Epidermal melanocyte (primary cell): Measurements from ENCODE around the gene LETM1.
"Not testable (repeated sequence)": the region's sequence is repeated elsewhere in the genome, so short reads cannot be mapped to it uniquely, and the experiment has no call there.

Experiments
- DNase-seq: peaks from one replicate; pipeline ENCODE4 v3.0.0; 2011; ENCODE audit warnings: low spot score; ENCODE audit not compliant: insufficient read length

LETM1 gene

GRCh38 chr4:1851575-1852410 lies 4.2 kb downstream of the LETM1 start:
- DNase-seq = no peak

- DNase-seq = no peak
These were observed 4.8 kb downstream of the LETM1 start for GRCh38 chr4:1851160-1851559.

GRCh38 chr4:1850276-1850675 lies 5.7 kb downstream of the LETM1 start:
- DNase-seq = no peak

DNA sequence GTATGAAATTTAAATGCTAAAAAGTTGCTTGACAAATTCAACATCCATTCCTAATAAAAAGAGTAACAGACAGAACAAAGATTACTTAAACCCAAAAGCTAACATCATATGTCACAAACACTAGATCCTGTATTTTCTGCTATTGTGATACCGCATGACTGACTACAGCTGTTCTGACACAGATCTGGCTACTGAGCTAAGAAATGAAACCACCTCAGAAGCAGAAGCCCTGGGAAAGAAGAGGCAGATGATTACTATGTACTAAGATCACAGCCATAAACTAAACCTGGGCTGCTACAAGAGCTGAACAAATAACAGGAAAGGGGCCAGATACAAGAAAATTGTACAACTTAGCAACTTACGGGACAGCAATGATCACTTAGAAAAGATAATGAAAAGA lies 9.4 kb downstream of the LETM1 start:
- no peak for DNase-seq

DNA sequence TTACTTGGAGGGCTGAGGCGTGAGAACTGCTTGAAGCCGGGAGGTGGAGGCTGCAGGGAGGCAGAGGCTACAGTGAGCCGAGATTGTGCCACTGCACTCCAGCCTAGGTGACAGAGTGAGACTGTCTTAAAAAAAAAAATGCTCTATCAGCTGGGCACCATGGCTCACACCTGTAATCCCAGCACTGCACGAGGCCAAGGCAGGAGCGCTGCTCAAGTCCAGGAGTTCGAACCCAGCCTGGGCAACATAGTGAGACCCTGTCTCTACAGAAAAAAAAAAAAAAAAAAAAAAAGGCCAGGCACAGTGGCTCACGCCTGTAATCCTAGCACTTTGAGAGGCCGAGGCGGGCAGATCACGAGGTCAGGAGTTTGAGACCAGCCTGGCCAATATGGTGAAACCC lies 11.3 kb downstream of the LETM1 start:
- DNase-seq = not testable (repeated sequence)

- DNase-seq = no peak
These were observed 12.1 kb downstream of the LETM1 start for GRCh38 chr4:1843852-1844251.

DNA sequence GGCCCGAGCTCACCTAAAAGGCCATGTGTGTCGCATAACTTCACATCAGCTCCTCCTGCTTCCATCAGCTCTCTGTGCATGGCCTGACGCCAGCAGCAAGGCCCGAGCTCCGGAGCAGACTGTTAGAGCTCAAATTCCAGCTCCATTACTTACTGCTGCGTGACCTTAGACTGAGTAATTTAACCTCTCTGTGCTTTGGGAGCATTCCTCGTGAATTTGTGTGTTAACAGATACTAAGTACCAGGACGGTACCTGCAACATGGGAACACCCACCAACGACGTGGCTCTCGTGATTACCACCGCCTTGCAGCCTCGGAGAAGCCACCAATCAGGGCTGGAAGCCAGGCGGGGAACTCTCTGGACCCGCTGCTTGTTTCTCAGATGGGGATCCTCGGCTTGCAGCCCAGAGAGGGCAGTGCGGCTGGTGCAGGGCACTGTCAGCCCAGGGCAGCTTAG lies 12.9 kb downstream of the LETM1 start:
- no peak for DNase-seq

DNA sequence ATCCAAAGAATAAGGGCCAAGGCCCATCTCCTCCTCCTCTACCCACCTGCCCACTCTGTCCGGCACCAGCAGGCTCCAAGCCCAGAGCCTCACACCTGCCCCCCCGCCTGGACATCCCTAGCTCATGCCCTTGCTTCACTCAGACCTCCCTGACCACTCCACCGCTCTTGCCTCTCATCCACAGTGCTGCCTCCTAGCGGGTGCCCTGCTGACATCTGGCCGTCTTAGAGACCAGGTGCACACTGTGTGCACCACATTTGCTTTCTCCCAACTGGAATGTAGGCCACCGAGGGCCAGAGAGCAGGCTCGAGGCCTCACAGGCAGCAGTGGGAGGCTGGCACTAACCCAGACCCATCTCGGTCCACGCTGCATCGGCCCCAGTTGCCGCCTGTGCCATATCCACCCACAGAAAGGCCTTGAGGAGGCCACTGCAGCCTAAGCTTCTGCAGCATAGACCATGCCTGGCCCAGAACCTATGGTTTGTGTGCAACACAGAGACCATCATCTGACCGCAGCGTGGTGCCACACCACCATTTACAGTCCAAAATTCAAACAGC lies 13.5 kb downstream of the LETM1 start:
- no peak for DNase-seq

GRCh38 chr4:1841887-1842210 lies 14.1 kb downstream of the LETM1 start:
- DNase-seq = no peak

DNA sequence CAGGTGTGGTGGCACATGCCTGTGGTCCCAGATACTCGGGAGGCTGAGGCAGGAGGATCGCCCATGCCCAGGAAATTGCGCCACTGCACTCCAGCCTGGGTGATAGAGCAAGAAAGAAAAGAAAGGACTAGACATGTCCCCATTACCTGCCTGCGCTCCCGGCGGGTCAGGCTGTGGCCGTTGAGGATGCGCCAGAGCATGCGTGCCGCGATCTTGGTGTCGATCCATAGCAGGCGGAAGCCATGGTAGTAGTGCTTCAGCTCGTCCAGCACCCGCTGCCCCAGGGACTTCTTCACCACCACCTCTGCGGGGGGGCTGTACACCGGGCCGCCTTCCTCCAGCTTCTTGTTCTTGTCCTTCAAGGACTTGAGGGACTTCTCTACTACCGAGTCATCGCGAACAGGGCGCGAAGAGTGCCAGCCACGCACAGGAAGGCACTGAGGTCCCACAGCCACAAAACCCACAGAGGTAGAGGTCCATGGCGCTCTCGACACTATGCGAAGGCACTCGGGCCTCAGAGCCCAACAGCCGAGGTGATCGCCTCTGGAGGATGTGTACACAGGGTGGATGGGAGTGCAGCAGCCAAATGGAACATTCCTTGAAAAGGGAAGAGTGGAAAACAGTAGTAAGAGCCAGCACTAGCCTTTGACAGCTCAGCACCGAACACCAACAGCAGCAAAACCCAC lies 14.6 kb downstream of the LETM1 start:
- DNase-seq = no peak

GRCh38 chr4:1839282-1839681 lies 16.7 kb downstream of the LETM1 start:
- no peak for DNase-seq

- no peak for DNase-seq
These were observed 18.9 kb downstream of the LETM1 start for GRCh38 chr4:1837069-1837468.

- DNase-seq = no peak
These were observed 19.3 kb downstream of the LETM1 start for GRCh38 chr4:1836650-1837049.

- not testable (repeated sequence) for DNase-seq
These were observed 20.1 kb downstream of the LETM1 start for GRCh38 chr4:1835836-1836235.

GRCh38 chr4:1834047-1834775 lies 21.7 kb downstream of the LETM1 start:
- DNase-seq = no peak

- no peak for DNase-seq
These were observed 22.5 kb downstream of the LETM1 start for GRCh38 chr4:1833307-1834046.

- DNase-seq = no peak
These were observed 23.3 kb downstream of the LETM1 start for GRCh38 chr4:1832690-1833089.

GRCh38 chr4:1831331-1831730 lies 24.6 kb downstream of the LETM1 start:
- no peak for DNase-seq

GRCh38 chr4:1830642-1831228 lies 25.2 kb downstream of the LETM1 start:
- no peak for DNase-seq

DNA sequence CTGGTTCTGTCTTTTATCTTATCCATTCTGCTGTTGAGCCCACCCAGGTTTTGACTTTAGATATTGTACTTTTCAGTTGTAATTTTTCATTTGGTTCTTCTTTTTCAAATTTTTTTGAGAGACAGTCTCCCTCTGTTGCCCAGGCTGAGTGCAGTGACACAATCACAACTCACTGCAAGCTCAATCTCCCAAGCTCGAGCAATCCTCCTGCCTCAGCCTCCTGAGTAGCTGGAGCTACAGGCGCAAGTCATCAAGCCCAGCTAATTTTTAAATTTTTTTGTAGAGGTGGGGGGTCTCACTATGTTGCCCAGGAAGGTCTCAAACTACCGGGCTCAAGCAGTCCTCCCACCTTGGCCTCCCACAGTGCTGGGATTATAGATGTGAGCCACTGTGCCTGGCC lies 25.7 kb downstream of the LETM1 start:
- no peak for DNase-seq
